GM10266 (cell line): Measurements from ENCODE around the gene ANKRD35.

Experiments used
- DNase-seq: peaks from one replicate; pipeline ENCODE4 v3.0.0; 2012; ENCODE audit errors: extremely low spot score
- TF ChIP-seq, protein P1 (sequence below): IDR thresholded peaks from 2 replicates; pipeline ENCODE4 v1.5.1; 2012; ENCODE audit warnings: mild to moderate bottlenecking, low read depth; ENCODE audit not compliant: control insufficient read depth, insufficient read depth; ENCODE audit errors: missing control alignments

ANKRD35 gene

GRCh38 chr1:145906954-145907753 lies 21.5 kb upstream of the ANKRD35 start:
- TF ChIP-seq, protein P1, sequence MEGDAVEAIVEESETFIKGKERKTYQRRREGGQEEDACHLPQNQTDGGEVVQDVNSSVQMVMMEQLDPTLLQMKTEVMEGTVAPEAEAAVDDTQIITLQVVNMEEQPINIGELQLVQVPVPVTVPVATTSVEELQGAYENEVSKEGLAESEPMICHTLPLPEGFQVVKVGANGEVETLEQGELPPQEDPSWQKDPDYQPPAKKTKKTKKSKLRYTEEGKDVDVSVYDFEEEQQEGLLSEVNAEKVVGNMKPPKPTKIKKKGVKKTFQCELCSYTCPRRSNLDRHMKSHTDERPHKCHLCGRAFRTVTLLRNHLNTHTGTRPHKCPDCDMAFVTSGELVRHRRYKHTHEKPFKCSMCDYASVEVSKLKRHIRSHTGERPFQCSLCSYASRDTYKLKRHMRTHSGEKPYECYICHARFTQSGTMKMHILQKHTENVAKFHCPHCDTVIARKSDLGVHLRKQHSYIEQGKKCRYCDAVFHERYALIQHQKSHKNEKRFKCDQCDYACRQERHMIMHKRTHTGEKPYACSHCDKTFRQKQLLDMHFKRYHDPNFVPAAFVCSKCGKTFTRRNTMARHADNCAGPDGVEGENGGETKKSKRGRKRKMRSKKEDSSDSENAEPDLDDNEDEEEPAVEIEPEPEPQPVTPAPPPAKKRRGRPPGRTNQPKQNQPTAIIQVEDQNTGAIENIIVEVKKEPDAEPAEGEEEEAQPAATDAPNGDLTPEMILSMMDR: no peak
- no peak for DNase-seq

DNA sequence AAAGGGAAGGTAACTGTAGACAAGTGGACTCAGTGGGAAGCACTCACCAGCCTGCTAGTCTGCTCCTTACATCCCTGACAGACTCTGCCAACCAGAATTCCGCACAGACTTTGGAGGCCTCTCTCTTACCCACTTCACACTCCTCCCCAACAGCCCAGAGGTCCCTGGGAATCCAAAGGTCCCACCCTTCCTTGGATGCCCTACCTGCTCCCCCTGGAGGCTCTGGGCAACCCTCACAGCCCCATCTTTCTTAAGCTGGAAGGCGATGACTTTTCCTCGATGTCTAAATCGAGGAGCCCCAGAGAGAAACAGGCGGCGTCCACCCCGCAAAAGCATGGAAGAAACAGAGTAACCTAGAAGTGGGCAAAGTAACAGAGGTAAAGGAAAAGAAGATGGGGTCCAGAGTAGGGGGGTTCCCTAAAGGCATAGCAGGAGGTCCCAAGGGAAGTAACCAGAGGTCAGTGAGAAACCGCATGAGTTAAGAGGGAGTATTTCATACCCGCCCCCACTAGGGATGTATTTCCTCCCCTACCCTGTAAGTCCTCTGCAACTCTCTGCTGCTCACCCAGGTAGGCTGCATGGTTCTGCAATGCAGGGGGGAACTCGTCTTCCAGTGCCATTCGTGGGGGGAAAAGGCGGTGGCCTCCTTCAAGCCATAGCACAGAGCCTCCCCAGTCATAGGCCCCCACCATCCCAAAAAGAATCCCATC lies 15.8 kb upstream of the ANKRD35 start:
- no peak for DNase-seq
- TF ChIP-seq, protein P1: no peak

DNA sequence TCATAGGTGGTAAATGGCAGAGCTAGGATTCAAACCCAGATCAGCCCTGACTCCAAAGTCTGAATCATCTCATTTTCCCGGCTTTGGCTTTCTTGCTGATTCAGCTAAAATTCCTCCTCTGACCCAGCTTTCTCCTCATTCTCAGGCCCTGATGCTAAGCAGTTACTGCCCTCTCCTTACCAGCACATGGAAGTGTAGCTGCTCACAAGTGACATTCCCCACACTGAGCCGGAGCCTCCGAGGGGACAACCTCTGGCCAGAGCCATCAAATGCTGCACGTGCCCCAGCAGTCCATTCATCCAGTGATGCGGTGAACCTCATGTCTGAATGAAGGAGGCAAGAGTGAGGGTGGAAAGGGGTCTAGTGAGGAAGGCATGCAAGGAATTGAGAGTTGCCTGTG lies 13.1 kb upstream of the ANKRD35 start:
- TF ChIP-seq, protein P1: no peak
- no peak for DNase-seq

GRCh38 chr1:145897969-145898368 lies 12.3 kb upstream of the ANKRD35 start:
- TF ChIP-seq, protein P1: no peak
- no peak for DNase-seq

- DNase-seq: no peak
- TF ChIP-seq, protein P1: no peak
Measured at GRCh38 chr1:145895471-145895870, 9.8 kb upstream of the ANKRD35 start.

DNA sequence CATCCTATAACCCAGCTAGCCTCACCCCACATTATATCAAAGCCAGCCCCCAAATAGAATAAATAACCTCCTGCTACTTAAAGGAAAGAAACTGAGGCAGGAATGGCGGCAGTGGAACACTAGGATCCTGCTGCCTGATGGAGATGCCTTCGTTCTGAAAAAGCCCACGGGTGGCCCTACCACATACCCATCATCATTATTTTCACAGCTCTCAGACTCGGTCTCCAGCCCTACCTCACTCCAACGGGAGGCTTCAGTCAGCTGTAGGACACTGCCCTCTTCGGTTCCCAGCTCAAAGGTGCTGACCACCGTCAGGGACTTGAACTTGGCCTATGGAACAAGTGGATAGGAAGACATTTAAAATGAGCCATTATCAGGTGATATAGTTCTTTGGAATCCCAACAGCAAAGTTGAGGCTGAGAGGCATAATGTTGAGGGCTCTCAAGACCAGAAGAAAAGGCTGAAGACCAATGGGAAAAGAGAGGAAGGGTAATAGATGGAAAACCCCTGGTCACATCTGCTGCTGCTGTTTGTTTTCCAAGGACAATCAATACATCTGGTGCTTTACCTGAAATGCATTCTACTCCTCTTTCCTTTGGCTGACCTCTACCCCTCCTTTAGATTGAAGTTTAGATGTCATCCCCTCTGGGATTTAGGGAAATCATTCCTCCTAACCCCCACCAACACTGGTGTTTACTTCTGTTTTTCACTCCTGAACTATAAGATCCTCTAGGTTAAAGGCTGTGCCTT lies 7.8 kb upstream of the ANKRD35 start:
- TF ChIP-seq, protein P1: no peak
- no peak for DNase-seq
